Activated CD4-positive, alpha-beta T cell treated with anti-CD3 and anti-CD28 coated beads, Interleukin-2, amount 50 U/mL, for 4 hours (primary cell): ENCODE measurements around the gene KLHL40.

Source experiments
- DNase-seq, 2 experiments: peaks; one replicate each; pipeline ENCODE4 v3.0.0-alpha.2; 2020

The KLHL40 gene, protein sequence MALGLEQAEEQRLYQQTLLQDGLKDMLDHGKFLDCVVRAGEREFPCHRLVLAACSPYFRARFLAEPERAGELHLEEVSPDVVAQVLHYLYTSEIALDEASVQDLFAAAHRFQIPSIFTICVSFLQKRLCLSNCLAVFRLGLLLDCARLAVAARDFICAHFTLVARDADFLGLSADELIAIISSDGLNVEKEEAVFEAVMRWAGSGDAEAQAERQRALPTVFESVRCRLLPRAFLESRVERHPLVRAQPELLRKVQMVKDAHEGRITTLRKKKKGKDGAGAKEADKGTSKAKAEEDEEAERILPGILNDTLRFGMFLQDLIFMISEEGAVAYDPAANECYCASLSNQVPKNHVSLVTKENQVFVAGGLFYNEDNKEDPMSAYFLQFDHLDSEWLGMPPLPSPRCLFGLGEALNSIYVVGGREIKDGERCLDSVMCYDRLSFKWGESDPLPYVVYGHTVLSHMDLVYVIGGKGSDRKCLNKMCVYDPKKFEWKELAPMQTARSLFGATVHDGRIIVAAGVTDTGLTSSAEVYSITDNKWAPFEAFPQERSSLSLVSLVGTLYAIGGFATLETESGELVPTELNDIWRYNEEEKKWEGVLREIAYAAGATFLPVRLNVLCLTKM

DNA sequence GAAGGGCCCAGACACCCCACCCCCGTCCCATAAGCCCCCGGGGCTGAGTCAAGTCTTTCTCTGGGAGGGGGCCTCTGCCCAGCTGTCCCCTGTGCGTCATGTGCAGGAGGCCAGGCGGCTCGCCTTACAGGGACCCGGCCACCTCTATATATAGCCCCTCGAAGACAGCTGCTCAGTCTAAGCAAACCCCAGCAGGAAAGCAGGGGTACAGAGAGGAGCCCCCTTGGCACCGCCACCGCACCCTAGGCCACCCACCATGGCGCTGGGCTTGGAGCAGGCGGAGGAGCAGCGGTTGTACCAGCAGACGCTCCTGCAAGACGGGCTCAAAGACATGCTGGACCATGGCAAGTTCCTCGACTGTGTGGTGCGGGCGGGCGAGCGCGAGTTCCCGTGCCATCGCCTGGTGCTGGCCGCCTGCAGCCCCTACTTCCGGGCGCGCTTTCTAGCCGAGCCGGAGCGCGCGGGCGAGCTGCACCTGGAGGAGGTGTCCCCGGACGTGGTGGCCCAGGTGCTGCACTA, at the start of gene KLHL40:
Gene KLHL40, plus strand, starts transcription at position 175 of the 519 bp plus-strand sequence. Its CDS starts 82 bp downstream, at position 257.
- DNase-seq, result no peak

DNA sequence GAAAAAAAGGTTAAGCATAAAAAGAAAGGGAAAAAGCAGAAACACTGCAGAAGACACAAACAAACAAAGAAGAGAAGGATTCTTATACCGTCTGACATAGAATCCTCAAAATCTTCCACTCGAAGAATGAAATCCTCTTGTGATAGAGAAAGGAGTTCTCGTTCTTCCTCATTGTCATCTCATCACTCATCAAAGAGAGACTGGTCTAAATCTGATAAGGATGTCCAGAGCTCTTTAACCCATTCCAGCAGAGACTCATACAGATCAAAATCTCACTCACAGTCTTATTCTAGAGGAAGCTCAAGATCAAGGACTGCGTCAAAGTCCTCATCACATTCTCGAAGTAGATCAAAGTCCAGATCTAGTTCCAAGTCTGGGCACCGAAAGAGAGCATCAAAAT, 48.3 kb upstream of the KLHL40 start:
- no peak for DNase-seq

DNA sequence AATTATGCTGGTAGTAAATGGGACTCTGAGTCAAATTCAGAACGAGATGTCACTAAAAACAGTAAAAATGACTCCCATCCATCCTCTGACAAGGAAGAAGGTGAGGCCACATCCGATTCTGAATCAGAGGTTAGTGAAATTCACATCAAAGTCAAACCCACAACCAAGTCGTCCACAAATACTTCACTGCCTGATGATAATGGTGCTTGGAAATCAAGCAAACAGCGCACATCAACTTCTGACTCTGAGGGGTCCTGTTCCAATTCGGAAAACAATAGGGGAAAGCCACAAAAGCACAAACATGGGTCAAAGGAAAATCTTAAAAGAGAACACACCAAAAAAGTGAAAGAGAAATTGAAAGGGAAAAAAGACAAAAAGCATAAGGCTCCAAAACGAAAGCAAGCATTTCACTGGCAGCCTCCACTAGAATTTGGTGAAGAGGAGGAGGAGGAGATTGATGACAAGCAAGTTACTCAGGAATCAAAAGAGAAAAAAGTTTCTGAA, 46.9 kb upstream of the KLHL40 start:
- DNase-seq, result peak in 1 of 2 experiments; percentile 20

DNA sequence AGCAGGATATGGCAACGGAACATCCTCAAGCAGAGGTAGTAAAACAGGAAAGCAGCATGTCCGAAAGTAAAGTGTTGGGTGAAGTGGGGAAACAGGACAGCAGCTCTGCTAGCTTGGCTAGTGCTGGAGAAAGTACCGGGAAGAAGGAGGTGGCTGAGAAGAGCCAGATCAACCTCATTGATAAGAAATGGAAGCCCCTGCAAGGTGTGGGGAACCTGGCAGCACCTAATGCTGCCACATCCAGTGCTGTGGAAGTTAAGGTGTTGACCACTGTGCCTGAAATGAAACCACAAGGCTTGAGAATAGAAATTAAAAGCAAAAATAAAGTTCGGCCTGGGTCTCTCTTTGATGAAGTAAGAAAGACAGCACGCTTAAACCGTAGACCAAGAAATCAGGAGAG, 46.1 kb upstream of the KLHL40 start:
- DNase-seq, result no peak

DNA sequence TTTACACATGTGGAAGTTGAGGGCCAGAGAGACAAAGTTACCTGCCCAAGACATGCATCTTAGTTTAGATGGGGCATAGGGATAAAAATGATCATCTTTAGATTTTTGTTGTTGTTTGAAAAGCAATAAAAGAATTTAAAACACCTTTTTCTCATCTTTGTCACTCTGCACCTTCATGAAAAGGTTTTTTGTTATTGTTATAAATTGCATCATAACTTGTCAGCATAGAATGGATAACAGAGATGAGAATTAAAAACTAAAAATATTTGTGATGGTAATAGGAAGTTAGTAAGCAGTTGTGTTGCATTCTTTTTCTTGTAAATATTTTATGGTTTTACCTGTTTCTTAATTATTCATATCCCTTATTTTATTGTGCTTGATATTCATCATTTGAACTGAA, 45.2 kb upstream of the KLHL40 start:
- DNase-seq, result no peak

- DNase-seq, result no peak
Measured at GRCh38 chr3:42640771-42641370, 44.5 kb upstream of the KLHL40 start.

GRCh38 chr3:42647821-42648459, 37.4 kb upstream of the KLHL40 start:
- DNase-seq, result no peak

- DNase-seq, result no peak
Measured at GRCh38 chr3:42649006-42649405, 36.3 kb upstream of the KLHL40 start.

- DNase-seq, result no peak
Measured at GRCh38 chr3:42649783-42650182, 35.6 kb upstream of the KLHL40 start.

- DNase-seq, result no peak
Measured at GRCh38 chr3:42651248-42652091, 33.9 kb upstream of the KLHL40 start.

DNA sequence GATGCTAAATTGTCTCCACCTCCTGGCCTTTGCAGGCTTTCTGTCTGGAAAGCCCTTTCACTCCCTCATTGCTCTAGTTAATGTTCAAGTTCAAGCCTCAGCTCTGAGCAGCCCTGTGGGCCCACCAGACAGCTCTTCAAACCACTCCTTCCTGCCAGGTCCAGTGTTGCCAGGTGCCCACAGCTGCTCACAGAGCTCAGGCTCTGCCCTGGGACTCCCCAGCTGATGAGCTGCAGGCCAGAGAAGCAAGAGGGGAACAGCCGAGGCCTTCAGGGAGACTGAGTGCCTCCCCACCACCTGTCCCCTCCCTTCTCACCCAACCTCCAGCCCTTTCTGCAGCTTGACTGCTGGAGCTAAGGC, 33.1 kb upstream of the KLHL40 start:
- DNase-seq, result no peak

DNA sequence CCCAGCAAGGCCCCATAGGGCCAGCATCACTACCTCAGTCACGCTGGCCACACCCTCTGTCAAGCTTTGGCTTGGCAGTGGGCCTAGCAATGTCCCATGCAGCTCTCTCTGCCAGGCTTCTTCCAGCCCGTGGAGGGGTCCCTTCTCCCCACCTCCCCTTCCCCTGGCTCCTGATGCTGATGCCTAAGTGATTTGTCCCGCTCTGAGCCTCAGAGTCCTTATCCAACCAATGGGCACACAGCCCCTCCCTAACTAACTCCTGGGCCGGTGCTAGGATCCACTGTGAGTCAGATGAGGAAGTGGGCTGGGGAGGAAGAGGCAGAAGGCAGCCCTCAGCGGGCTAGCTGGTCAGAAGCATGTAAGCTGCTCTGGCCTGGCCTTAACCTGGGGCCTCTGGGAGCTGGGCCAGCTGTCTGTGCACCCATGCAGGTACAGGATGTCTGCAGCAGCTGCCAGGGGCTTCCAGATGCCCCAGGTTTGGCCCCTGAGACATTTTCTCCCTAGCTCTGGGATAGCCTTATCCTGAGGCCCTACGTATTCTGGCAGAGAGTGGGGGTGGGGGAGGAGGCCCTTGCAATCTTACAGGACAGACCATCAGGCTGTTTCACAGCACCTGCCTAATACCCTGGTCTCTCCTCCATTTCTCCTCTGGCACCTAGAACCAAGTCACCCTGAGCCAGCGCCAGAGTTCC, 32.6 kb upstream of the KLHL40 start:
- no peak for DNase-seq

GRCh38 chr3:42653303-42653559, 32.1 kb upstream of the KLHL40 start:
- DNase-seq, result no peak

GRCh38 chr3:42653560-42654330, 31.6 kb upstream of the KLHL40 start, which contains the start of gene ZBTB47:
ZBTB47 (plus strand) TSS chr3:42653697; CDS start chr3:42658356, 4,659 bp downstream.
- DNase-seq, result no peak

GRCh38 chr3:42654331-42655201, 30.8 kb upstream of the KLHL40 start:
- no peak for DNase-seq

- no peak for DNase-seq
Measured at GRCh38 chr3:42655331-42655888, 29.9 kb upstream of the KLHL40 start.

GRCh38 chr3:42655980-42656679, 29.2 kb upstream of the KLHL40 start:
- no peak for DNase-seq

GRCh38 chr3:42656680-42657610, 28.4 kb upstream of the KLHL40 start:
- DNase-seq, result no peak
